ENCODE data around the gene MTF1. TPM values are rescaled to one million over a fixed set of nuclear protein-coding genes. Genes with fewer than 3 reads are reported as not detected.
A peak's percentile ranks its signal among the peaks of the same experiment; 100 is the strongest.

MTF1 gene
- total RNA-seq, 1 donor from 2014 or later, result 11.3 TPM

DNA sequence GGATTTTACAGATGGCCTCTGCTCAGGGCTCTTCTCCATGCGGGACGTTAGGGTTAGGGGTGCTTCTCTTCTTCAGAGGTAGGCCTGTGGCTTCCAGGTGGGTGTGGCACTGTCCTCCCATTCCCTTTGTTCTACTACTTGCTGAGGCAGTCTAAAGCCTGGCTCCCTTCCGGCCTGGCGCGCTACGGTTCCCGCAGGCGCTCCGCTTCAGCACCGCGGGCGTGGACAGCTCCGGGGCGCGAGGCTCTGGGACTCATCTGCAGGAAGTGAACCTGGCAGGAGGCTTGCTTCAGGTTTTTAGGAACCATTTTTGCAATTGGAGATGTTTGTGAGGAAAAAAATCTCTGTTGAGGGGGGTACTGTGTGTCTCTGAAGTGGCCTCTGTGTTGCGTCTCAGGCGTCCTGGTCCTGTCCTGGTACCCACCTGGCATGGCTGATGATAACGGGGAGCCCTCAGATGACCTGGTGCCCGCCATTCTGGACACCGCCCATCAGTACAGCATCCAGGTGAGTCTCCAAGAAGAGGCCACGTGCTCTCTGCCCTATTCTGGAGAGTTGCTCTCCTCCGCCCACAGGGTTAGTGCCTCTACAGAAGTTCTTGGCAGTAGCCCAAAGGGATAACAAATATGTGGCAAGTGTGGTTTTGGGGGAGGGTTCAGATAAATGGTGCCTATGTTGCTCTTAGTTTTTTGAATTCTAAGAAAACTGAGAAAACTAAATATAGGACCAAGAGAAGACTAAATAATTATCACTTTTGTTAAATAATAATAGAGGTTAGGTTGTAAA is 63.9 kb downstream of the MTF1 start:
- Histone ChIP-seq H3K27ac (replicated peaks) (no peak overlapping the region), H3K27me3 (ENCODE audit: low read depth) (peaks cover 15% of the 10 kb centered on the region), H3K4me1 (peaks cover 23% of the 10 kb centered on the region), H3K36me3 (no peaks in the 10 kb centered on the region), H3K4me3 (peak overlapping the region; percentile 72), H3K9me3 (replicated peaks) (no peaks in the 10 kb centered on the region)
- intact Hi-C loops (cut with micrococcal nuclease), result no loop called here
- TF ChIP-seq, protein P1, sequence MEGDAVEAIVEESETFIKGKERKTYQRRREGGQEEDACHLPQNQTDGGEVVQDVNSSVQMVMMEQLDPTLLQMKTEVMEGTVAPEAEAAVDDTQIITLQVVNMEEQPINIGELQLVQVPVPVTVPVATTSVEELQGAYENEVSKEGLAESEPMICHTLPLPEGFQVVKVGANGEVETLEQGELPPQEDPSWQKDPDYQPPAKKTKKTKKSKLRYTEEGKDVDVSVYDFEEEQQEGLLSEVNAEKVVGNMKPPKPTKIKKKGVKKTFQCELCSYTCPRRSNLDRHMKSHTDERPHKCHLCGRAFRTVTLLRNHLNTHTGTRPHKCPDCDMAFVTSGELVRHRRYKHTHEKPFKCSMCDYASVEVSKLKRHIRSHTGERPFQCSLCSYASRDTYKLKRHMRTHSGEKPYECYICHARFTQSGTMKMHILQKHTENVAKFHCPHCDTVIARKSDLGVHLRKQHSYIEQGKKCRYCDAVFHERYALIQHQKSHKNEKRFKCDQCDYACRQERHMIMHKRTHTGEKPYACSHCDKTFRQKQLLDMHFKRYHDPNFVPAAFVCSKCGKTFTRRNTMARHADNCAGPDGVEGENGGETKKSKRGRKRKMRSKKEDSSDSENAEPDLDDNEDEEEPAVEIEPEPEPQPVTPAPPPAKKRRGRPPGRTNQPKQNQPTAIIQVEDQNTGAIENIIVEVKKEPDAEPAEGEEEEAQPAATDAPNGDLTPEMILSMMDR (IDR thresholded peaks at IDR 0.05; ENCODE audit: borderline replicate concordance), result no peak
- peak; percentile 53 for DNase-seq

DNA sequence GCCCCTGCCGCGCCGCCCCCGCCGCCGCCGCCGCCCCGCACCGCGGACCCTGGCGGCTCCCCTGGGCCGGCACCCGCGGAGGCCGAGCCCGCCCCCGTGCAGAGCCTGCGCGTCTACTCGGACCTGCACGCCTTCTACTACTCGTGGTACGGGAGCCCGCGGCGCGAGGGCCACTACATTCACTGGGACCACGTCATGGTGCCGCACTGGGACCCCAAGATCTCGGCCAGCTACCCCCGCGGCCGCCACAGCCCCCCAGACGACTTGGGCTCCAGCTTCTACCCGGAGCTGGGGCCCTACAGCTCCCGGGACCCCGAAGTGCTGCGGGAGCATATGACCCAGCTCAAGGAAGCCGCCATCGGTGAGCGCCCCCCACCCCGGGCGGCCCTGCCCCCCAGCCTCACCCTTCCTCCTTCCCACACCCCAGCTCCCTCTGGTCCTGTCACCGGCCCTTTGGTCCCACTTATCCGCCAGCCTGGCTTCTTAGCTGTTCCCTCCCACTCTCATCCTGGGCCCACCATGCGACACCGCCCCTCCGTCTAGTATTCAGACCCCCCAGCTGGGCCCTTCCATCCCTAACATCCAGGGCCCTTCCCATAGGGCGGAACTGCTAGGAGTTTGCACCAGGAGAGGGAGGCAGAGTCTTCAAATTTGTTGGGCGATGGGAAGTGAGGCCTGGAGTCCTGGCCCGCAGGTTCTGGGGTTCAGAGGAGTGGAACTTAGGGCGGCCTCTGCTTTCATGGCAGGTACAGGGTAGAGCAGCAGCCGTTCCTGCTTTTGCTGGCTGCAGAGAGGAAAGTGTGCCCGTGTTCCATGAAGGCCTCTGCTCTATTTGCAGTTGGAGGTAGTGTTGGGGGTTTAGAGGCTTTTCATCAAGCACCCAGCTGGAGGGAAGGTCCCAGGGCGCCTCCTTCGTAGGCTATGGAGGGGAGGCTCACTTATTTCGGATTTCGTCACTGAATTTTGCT is 64.7 kb downstream of the MTF1 start:
- Histone ChIP-seq H3K36me3 (no peaks in the 10 kb centered on the region), H3K27ac (replicated peaks) (no peak overlapping the region), H3K27me3 (ENCODE audit: low read depth) (peaks cover 24% of the 10 kb centered on the region), H3K4me1 (peaks cover 23% of the 10 kb centered on the region), H3K9me3 (replicated peaks) (no peaks in the 10 kb centered on the region), H3K4me3 (peak overlapping the region; percentile 72)
- no peak for DNase-seq
- TF ChIP-seq, protein P1 (IDR thresholded peaks at IDR 0.05; ENCODE audit: borderline replicate concordance), result no peak
- intact Hi-C loops (cut with micrococcal nuclease), result no loop called here

DNA sequence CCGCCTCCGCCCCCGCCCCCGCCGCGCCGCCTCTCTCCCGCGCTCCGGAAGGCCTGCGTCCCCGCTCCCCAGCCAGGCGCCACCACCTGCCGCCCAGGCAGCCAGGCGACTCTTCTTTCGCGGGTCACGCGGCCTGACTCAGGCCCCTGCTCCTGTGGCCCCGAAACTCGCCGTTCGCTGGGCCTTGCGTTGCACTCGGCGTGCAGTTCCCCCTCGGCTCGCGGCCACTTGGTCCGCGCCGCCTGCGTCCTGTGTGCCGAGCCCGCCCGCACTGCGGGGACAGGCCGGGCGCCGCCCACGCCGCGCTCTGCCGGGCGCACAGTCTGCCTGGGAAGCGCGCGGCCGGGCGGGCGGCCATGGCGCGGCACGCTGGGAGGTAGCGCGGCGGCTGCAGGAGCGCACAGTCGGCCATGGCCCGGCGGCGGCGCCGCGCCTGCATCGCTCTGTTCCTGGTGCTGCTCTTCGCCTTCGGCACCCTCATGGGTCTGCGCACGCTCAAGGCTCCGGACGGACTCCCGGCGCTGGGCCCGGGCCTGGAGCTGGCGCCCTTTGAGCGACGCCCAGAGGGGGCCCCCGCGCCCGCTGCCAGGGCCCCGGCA is 65.5 kb downstream of the MTF1 start, which contains the start of gene MANEAL:
Gene MANEAL (plus strand): TSS at position 75 of the 599 bp plus-strand sequence. CDS start 336 bp downstream, at position 411.
- Histone ChIP-seq H3K9me3 (replicated peaks) (no peaks in the 10 kb centered on the region), H3K27me3 (ENCODE audit: low read depth) (peaks cover 31% of the 10 kb centered on the region), H3K27ac (replicated peaks) (no peak within 1 kb of the TSS), H3K36me3 (no peaks in the 10 kb centered on the region), H3K4me3 (peak within 1 kb of the TSS; percentile 72), H3K4me1 (peaks cover 23% of the 10 kb centered on the region)
- peak; percentile 32 for DNase-seq
- TF ChIP-seq, protein P1 (IDR thresholded peaks at IDR 0.05; ENCODE audit: borderline replicate concordance), result no peak
- intact Hi-C loops (cut with micrococcal nuclease), result no loop called here

DNA sequence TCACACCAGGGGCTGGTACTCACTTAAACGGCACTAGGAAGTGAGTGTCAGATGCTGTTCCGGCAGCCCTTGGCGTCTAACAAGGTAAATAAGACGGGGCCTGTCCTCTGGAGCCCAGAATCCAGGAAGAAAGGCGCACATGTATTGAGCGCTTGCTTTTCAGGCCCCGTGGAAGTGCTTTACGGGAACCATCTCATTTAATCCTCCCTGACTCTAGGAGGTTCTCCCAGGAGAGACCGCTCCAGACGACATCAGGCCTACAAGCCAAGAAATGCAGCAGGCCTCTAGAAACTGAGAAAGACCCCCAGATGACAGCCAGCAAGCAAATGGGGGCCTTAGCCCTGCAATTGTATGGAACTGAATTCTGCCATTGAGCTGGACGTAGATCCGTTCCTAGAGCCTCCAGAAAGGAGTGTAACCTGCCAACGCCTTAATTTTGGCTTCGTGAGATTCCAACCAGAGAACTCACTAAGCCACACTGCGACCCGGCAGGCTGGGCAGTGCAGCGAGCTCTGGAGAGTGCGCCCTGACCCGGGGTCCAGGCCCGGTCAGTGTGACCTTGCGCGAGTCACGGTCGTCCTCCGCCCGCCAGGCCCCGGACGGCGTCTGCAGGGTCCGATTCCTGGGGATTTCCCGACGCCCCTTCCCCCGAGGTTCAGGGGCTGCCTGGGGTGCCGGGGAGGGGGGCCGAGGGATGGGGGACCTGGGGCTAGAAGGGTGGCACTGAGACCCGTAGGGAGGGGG is 66.3 kb downstream of the MTF1 start:
- TF ChIP-seq, protein P1 (IDR thresholded peaks at IDR 0.05; ENCODE audit: borderline replicate concordance), result no peak

More for the DNA sequence above, 66.3 kb downstream of the MTF1 start:
- Histone ChIP-seq H3K4me3 (peak overlapping the region; percentile 72), H3K4me1 (peaks cover 23% of the 10 kb centered on the region), H3K27me3 (ENCODE audit: low read depth) (peaks cover 39% of the 10 kb centered on the region), H3K36me3 (no peaks in the 10 kb centered on the region), H3K27ac (replicated peaks) (no peak overlapping the region), H3K9me3 (replicated peaks) (no peaks in the 10 kb centered on the region)
- intact Hi-C loops (cut with micrococcal nuclease), result no loop called here
- no peak for DNase-seq

Measured in left ventricle myocardium inferior (tissue), 1 donor.